A549 (cell line): ENCODE measurements around the gene PDE1C. TPM values are rescaled to one million over a fixed set of nuclear protein-coding genes. Genes with fewer than 3 reads are reported as not detected.

ENCODE experiments used
- ATAC-seq, 2 experiments: fragments of 200-7000 bp in 1 of 2; fragments of >200 bp in 1 of 2; cut with Nextera tagmentation in 1 of 2; cut with Tn5 transposase in 1 of 2; 3 replicates each; pipeline versions ENCODE4 v1.8.0 to v1.9.1; 2018 to 2020; ENCODE audit warnings: mild to moderate bottlenecking in 1 of 2, moderate library complexity in 1 of 2
- CTCF ChIA-PET: fragments of 300-600 bp; sonication (Branson Sonifier 250); formaldehyde crosslinking; extraction: SDS; loops from one replicate; lab custom pipeline; 2021; ENCODE audit warnings: antibody characterized with exemption, inconsistent platforms; lab: Yijun Ruan, JAX
- POLR2A ChIA-PET: fragments of 350-600 bp; formaldehyde crosslinking; extraction: SDS; loops from one replicate; lab custom pipeline; 2021; ENCODE audit warnings: antibody characterized with exemption, inconsistent platforms; lab: Yijun Ruan, JAX
- DNase-seq, 2 experiments: peaks; one replicate each; pipeline versions ENCODE4 v3.0.0 to v3.0.0-alpha.2; 2011 to 2016; ENCODE audit warnings: low read depth in 1 of 2, low spot score in 1 of 2
- FAIRE-seq: peaks from 2 replicates; lab custom pipeline; 2011; peaks lifted over from hg19 to GRCh38; lab: Jason Lieb, UNC
- H3K27ac ChIP-seq, 2 experiments: fragments of >200 bp; sonication (Bioruptor Twin); formaldehyde crosslinking; 3 replicates each; pipeline ENCODE4 v1.5.1; 2016 to 2017
- H3K4me1 ChIP-seq: fragments of >200 bp; sonication (Bioruptor Twin); formaldehyde crosslinking; 3 replicates; pipeline ENCODE4 v1.6.1; 2016
- H3K4me2 ChIP-seq: fragments of >200 bp; sonication (Bioruptor Twin); formaldehyde crosslinking; 3 replicates; pipeline ENCODE4 v1.6.1; 2016
- H3K4me3 ChIP-seq: fragments of >200 bp; sonication (Bioruptor Twin); formaldehyde crosslinking; 3 replicates; pipeline ENCODE4 v1.5.1; 2016
- H3K9me3 ChIP-seq: fragments of >200 bp; sonication (Bioruptor Twin); formaldehyde crosslinking; 3 replicates; pipeline ENCODE4 v1.6.1; 2016
- CHD4 ChIP-seq: fragments of 200-600 bp; sonication (generic); IDR thresholded peaks from 2 replicates; pipeline ENCODE4 v1.6.1; 2016; ENCODE audit warnings: antibody characterized with exemption, mild to moderate bottlenecking, borderline replicate concordance
- FOSL2 ChIP-seq, 2 experiments: fragments of 450-650 bp in 1 of 2; fragments of >200 bp in 1 of 2; sonication (Bioruptor Twin) in 1 of 2; formaldehyde crosslinking; IDR thresholded peaks; 2 replicates each; pipeline versions ENCODE4 v1.5.0 to v1.6.1; 2016 to 2020; ENCODE audit warnings: mild to moderate bottlenecking in 1 of 2, moderate library complexity in 1 of 2
- GATA3 ChIP-seq: IDR thresholded peaks from 2 replicates; pipeline ENCODE4 v1.6.1; 2012; ENCODE audit warnings: borderline replicate concordance
- HOXA7 ChIP-seq: fragments of 250-450 bp; sonication (Bioruptor Pico); IDR thresholded peaks from 2 replicates; pipeline ENCODE4 v1.5.0; 2020; ENCODE audit warnings: mild to moderate bottlenecking, moderate library complexity
- HOXB13 ChIP-seq: fragments of 250-450 bp; sonication (Bioruptor Pico); IDR thresholded peaks from 2 replicates; pipeline ENCODE4 v1.5.0; 2020; ENCODE audit warnings: low read depth, mild to moderate bottlenecking, moderate library complexity
- HOXB5 ChIP-seq: fragments of 250-450 bp; sonication (Bioruptor Pico); IDR thresholded peaks from 2 replicates; pipeline ENCODE4 v1.5.0; 2020; ENCODE audit warnings: mild to moderate bottlenecking, moderate library complexity
- JUNB ChIP-seq: fragments of >200 bp; sonication (Bioruptor Twin); formaldehyde crosslinking; IDR thresholded peaks from 2 replicates; pipeline ENCODE4 v1.6.1; 2016
- KDM5A ChIP-seq: fragments of 200-600 bp; sonication (generic); IDR thresholded peaks from 2 replicates; pipeline ENCODE4 v1.6.1; 2016; ENCODE audit warnings: antibody characterized with exemption, mild to moderate bottlenecking
- MAFK ChIP-seq: fragments of 450-650 bp; IDR thresholded peaks from 2 replicates; pipeline ENCODE4 v1.6.1; 2014; ENCODE audit not compliant: partially characterized antibody
- MAZ ChIP-seq: fragments of 150-350 bp; IDR thresholded peaks from 2 replicates; pipeline ENCODE4 v1.6.1; 2014; ENCODE audit warnings: antibody characterized with exemption, low read depth, low read length, borderline replicate concordance
- NFE2L2 ChIP-seq: fragments of 150-350 bp; conservative IDR thresholded peaks from 2 replicates; pipeline ENCODE4 v1.6.1; 2014; ENCODE audit warnings: low read length
- POLR2A ChIP-seq: IDR thresholded peaks from 2 replicates; pipeline ENCODE4 v1.6.1; 2012; ENCODE audit warnings: mild to moderate bottlenecking, low read length
- RCOR1 ChIP-seq: fragments of 150-350 bp; IDR thresholded peaks from 2 replicates; pipeline ENCODE4 v1.6.1; 2014; ENCODE audit warnings: antibody characterized with exemption, low read length, low read depth
- RFX5 ChIP-seq: fragments of 450-650 bp; IDR thresholded peaks from 2 replicates; pipeline ENCODE4 v1.7.1; 2014; ENCODE audit warnings: antibody characterized with exemption, mild to moderate bottlenecking, moderate library complexity
- SMC3 ChIP-seq: fragments of >200 bp; sonication (Bioruptor Twin); formaldehyde crosslinking; IDR thresholded peaks from 3 replicates; pipeline ENCODE4 v1.6.1; 2018; ENCODE audit warnings: inconsistent platforms
- SREBF2 ChIP-seq: fragments of 450-650 bp; IDR thresholded peaks from 2 replicates; pipeline ENCODE4 v1.6.1; 2014; ENCODE audit warnings: mild to moderate bottlenecking, moderate library complexity
- TFCP2L1 ChIP-seq: fragments of 250-450 bp; sonication (Bioruptor Pico); IDR thresholded peaks from 2 replicates; pipeline ENCODE4 v1.5.0; 2021; ENCODE audit warnings: mild to moderate bottlenecking
- WGBS: methylation state at CpG from one replicate; pipeline ENCODE4 v1.1.6; 2017; ENCODE audit errors: missing lambda C conversion rate; 5-methylcytosine and 5-hydroxymethylcytosine counted together
- polyA plus RNA-seq, 4 experiments: library from polyadenylated mRNA; depleted of rRNA in 3 of 4; stranded (reverse); fragments of >200 nt; fragmentation: RNase III in 1 of 4; extraction: RNeasy Plus Mini Kit Qiagen cat#74134 plus additional on column Dnase treatment in 1 of 4; gene quantifications; 2 replicates in 3 of 4; 3 replicates in 1 of 4; pipeline ENCODE4 v1.2.3, GENCODE V29; 2011 to 2017
- TF ChIP-seq, protein P1 (sequence below): IDR thresholded peaks from 2 replicates; pipeline ENCODE4 v1.6.1; 2012; ENCODE audit warnings: low read depth, borderline replicate concordance
- TF ChIP-seq, protein P2 (sequence below): fragments of 150-350 bp; IDR thresholded peaks from 2 replicates; pipeline ENCODE4 v1.6.1; 2014; ENCODE audit warnings: low read depth, mild to moderate bottlenecking, low read length
- TF ChIP-seq, protein P3 (sequence below): fragments of >200 bp; sonication (Bioruptor Twin); formaldehyde crosslinking; IDR thresholded peaks from 2 replicates; pipeline ENCODE4 v1.6.1; 2016

The PDE1C gene
- polyA plus RNA-seq, 2 of the 4 experiments (the other 2 are of a cell fraction) = 8.0 to 11.0 TPM

DNA sequence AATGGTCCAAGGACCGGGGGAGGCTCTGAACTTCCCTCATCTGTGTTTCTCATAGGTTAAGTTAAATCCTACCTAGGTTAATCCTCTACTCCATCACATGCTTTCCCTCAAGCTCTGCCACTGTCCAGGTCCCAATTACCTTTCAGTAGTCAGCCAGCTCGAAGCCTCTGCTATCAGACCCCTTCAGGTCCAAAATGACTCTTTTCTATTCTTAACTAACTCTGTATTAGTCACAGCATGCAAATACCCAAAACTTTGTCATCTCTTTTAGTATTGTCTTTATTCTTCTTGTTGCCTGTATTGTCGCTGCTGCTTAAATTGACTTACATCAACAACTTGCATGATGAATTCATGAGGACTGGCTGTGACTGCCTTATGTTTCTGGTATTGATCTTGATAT, 367.9 kb downstream of the PDE1C start:
- DNase-seq (no peak), FAIRE-seq (no peak), ATAC-seq (no peak)
- no peak for TF ChIP-seq RFX5
- TF ChIP-seq, protein P1, sequence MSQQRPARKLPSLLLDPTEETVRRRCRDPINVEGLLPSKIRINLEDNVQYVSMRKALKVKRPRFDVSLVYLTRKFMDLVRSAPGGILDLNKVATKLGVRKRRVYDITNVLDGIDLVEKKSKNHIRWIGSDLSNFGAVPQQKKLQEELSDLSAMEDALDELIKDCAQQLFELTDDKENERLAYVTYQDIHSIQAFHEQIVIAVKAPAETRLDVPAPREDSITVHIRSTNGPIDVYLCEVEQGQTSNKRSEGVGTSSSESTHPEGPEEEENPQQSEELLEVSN = no peak
- no peak for TF ChIP-seq RCOR1
- no peak for TF ChIP-seq SMC3
- TF ChIP-seq, protein P2, sequence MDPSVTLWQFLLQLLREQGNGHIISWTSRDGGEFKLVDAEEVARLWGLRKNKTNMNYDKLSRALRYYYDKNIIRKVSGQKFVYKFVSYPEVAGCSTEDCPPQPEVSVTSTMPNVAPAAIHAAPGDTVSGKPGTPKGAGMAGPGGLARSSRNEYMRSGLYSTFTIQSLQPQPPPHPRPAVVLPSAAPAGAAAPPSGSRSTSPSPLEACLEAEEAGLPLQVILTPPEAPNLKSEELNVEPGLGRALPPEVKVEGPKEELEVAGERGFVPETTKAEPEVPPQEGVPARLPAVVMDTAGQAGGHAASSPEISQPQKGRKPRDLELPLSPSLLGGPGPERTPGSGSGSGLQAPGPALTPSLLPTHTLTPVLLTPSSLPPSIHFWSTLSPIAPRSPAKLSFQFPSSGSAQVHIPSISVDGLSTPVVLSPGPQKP = no peak
- no peak for TF ChIP-seq MAFK
- TF ChIP-seq HOXB13 (CRISPR knock-in tag) = no peak
- no peak for TF ChIP-seq HOXA7
- no peak for TF ChIP-seq CHD4
- no peak for TF ChIP-seq TFCP2L1
- TF ChIP-seq HOXB5 (CRISPR knock-in tag) = no peak
- TF ChIP-seq JUNB = no peak
- TF ChIP-seq, protein P3, sequence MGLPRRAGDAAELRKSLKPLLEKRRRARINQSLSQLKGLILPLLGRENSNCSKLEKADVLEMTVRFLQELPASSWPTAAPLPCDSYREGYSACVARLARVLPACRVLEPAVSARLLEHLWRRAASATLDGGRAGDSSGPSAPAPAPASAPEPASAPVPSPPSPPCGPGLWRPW = no peak
- no peak for TF ChIP-seq POLR2A
- no peak for TF ChIP-seq FOSL2 (IDR thresholded peaks at IDR 0.05)
- TF ChIP-seq FOSL2 (CRISPR knock-in tag; IDR thresholded peaks at IDR 0.05) = no peak
- TF ChIP-seq KDM5A = no peak
- no peak for TF ChIP-seq SREBF2
- no peak for TF ChIP-seq GATA3
- TF ChIP-seq MAZ = no peak
- no peak for TF ChIP-seq NFE2L2
- no peaks in the 10 kb centered on the region for H3K9me3 ChIP-seq
- 25% methylated on average over 3 of the region's 3 CpGs for WGBS
- no peak overlapping the region for H3K27ac ChIP-seq
- ChIA-PET CTCF (interaction anchor here (1.3 to 2.1 kb wide), 3 partner anchors 9 to 502 kb away, joined by 3 to 5 read pairs (median 5); no protein-coding TSS in a partner anchor), POLR2A (no interaction called here)
- H3K4me1 ChIP-seq = no peaks in the 10 kb centered on the region
- H3K4me2 ChIP-seq = no peak overlapping the region
- H3K4me3 ChIP-seq = no peak overlapping the region
